KOPT-K1 (cell line): ENCODE data around the gene TSPAN15.
"Not testable (repeated sequence)": the region's sequence is repeated elsewhere in the genome, so short reads cannot be mapped to it uniquely, and the experiment has no call there.

Experiments
- H3K27ac ChIP-seq: fragments of 200-600 bp; sonication (generic); 2 replicates; pipeline ENCODE4 v1.5.1; 2016; ENCODE audit warnings: antibody characterized with exemption, mild to moderate bottlenecking, low read depth, low read length; ENCODE audit not compliant: poor library complexity, severe bottlenecking
- H3K36me3 ChIP-seq: fragments of 200-600 bp; sonication (generic); 2 replicates; pipeline ENCODE4 v1.5.1; 2017; ENCODE audit warnings: antibody characterized with exemption, mild to moderate bottlenecking, low read length, moderate library complexity; ENCODE audit not compliant: insufficient read depth
- H3K9me3 ChIP-seq: fragments of 200-600 bp; sonication (generic); 2 replicates; pipeline ENCODE4 v1.5.1; 2017; ENCODE audit warnings: antibody characterized with exemption, low read length, mild to moderate bottlenecking; ENCODE audit not compliant: insufficient read depth, poor library complexity, severe bottlenecking

TSPAN15 gene

DNA sequence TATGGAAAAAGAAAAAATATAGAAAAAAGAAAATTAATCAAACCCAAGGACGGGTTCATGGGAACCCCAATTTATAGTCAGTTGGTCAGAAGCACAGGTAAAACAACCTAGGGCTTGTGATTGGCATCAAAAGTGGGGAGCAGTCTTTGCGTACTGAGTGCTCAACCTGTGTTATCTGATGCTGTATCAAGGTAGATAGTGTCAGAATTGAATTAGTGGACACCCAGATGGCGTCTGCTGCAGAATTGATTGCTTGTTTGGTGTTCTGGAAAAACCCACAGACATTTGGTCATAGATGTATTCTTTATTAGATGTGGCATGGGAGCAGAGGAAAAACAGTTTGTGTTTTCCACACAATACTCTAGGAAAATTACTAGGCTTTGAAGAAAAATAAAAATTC lies 82.4 kb downstream of the TSPAN15 start:
- Histone ChIP-seq H3K9me3 (no peaks in the 10 kb centered on the region), H3K36me3 (no peaks in the 10 kb centered on the region), H3K27ac (no peak overlapping the region)

DNA sequence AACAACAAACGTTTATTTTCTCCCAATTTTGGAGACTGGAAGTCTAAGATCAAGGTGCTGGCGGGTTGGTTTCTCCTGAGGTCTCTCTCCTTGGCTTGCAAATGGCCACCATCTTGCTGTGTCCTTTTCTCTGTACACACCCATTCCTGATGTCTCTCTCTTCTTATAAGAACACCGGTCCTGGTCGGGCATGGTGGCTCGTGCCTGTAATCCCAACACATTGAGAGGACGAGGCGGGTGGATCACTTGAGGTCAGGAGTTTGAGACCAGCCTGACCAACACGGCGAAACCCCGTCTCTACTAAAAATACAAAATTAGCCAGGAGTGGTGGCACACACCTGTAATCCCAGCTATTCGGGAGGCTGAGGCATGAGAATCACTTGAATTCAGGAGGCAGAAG lies 85.3 kb downstream of the TSPAN15 start:
- not testable (repeated sequence) for H3K9me3 ChIP-seq, H3K36me3 ChIP-seq, H3K27ac ChIP-seq

DNA sequence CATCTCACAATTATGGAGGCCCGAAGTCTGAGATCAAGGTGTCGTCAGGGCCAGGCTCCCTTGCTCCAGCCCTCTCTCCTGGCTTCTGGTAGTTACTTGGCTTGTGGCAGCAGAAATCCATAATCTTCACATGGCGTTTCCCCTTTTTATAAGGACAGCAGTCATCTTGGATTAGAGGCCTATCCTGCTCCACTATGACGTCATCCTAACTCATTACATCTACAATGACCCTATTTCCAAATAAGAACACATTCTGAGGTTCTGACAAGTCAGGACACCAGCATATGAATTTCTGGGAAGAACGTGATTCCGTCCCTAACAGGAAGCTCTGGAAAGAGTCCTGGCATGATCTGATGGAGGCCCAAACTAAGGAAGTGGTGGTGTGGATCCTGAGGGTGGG lies 86.2 kb downstream of the TSPAN15 start:
- Histone ChIP-seq H3K36me3 (no peaks in the 10 kb centered on the region), H3K27ac (no peak overlapping the region), H3K9me3 (peaks cover 17% of the 10 kb centered on the region)

DNA sequence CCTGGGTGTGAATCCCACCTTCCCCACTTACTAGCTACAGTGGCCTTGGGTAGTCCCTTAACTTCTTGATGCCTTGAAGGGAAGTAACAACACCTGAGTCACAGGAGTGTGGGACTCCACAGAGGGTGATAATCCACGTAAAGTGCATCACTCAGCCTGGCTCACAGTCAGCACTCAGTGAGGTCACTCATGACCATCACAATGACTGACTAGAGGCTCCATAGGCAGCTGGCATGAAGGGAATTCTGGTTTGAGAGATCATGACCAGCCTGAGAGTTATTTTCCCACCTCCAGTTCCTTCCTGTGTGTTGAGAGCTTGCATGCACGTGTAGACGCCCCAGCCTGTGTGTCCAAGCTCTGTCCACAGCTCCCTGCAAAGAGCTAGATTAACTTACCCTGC lies 87.2 kb downstream of the TSPAN15 start:
- Histone ChIP-seq H3K27ac (no peak overlapping the region), H3K9me3 (peaks cover 17% of the 10 kb centered on the region)

DNA sequence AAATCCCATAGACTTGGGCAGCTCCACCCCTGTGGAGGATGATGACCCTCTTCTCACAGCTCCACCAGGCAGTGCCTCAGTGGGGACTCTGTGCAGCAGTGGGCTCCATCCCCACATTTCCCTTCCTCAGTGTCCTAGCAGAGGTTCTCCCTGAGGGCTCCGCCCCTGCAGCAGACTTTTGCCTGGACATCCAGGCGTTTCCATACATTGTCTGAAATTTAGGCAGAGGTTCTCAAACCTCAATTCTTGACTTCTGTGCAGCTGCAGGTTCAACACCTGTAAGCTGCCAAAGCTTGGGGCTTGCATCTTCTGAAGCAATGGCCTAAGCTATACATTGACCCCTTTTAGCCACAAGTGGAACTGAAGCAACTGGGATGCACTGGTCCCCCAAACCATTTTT lies 90.2 kb downstream of the TSPAN15 start:
- H3K9me3 ChIP-seq: peaks cover 20% of the 10 kb centered on the region
- no peak overlapping the region for H3K27ac ChIP-seq
- no peaks in the 10 kb centered on the region for H3K36me3 ChIP-seq

More for the DNA sequence above, 87.2 kb downstream of the TSPAN15 start:
- H3K36me3 ChIP-seq: no peaks in the 10 kb centered on the region

DNA sequence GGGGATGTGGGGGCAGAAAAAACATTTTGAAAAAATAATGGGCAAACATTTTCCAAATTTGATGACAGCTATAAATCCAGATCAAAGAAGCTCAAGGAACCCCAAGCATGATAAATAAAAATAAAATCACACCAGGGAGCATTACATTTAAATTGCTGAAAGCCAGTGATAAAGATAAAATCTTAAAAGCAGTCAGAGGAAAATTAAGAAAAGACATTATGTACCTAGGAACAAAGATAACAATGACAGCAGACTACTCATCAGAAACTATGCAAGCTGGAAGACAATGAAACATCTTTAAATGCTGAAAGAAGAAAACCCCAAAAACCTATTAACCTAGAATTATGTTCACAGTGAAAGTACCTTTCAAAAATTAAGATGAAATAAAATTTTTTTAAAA lies 98.7 kb downstream of the TSPAN15 start:
- H3K9me3 ChIP-seq: peaks cover 38% of the 10 kb centered on the region
- H3K27ac ChIP-seq: no peak overlapping the region

DNA sequence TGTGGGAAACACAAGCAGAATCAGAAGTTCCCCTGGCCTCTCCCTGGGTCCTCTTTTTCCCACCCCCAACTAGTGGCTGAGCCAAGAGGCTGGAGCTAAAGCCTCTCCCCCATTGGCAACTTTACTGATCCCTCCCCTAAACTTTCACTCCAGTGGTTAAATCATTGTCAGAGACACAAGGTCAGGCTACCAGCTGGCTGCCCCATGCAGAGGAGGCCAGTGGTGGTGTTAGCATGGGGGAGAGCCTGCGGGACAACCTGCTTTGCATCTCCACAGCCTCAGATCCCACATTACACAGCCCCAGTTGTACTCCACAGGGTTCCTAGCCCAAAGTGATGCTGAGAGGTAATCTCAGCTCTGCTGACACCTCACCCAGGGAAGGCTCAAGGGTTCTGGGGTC lies 101.0 kb downstream of the TSPAN15 start:
- Histone ChIP-seq H3K27ac (no peak overlapping the region), H3K9me3 (peaks cover 35% of the 10 kb centered on the region), H3K36me3 (no peaks in the 10 kb centered on the region)

More for the DNA sequence above, 98.7 kb downstream of the TSPAN15 start:
- no peaks in the 10 kb centered on the region for H3K36me3 ChIP-seq

DNA sequence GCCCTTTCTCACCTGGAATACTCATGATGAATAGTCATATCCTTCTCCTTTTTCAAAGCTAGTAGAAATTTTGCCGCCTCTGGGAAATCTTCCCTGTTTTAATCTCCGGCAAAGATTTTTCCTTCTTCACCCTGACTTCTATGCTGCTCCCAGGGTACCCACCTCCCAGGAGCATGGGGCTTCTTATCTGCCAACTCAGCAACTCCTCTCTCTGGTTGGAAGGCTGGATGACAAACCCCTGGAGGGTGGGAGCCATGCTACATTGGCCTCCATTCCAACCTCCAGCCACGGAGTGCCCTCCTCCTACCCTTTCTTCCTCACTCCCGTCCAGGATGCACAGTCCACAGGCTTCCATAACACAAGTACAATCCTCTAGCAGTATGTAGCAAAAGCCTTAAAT lies 102.1 kb downstream of the TSPAN15 start:
- no peaks in the 10 kb centered on the region for H3K36me3 ChIP-seq

DNA sequence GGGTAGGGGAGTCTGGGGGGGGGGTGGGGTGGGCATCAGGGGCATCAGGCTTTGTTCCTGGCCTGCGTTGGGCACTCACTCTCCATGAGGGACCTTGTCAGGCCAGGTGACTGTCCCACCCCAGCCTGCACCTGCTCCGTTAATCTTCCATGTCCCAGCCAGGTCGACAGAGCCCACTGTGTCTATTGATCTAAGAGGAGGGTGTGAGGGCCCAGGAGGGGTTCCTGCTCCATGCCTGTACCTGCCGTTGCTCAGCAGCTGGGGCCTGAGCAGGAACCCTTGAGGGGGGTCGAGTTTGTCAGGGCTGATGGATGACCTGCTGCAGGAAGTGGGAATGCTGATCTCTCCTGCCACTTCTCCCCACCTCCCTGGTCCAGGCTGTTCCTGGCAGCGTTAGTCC lies 103.3 kb downstream of the TSPAN15 start:
- no peak overlapping the region for H3K27ac ChIP-seq
- peaks cover 17% of the 10 kb centered on the region for H3K9me3 ChIP-seq
- H3K36me3 ChIP-seq: no peaks in the 10 kb centered on the region

More for the DNA sequence above, 102.1 kb downstream of the TSPAN15 start:
- Histone ChIP-seq H3K9me3 (peaks cover 30% of the 10 kb centered on the region), H3K27ac (no peak overlapping the region)
